Stimulated activated CD8-positive, alpha-beta memory T cell treated with anti-CD3 and anti-CD28 coated beads, Interleukin-4, amount 100 ng/mL, for 1 hour (primary cell): Measurements from ENCODE around the gene JARID2.

Source experiments
- DNase-seq, 2 donors: peaks; one replicate each; pipeline ENCODE4 v3.0.0-alpha.2; 2020; ENCODE audit warnings: low read depth in 2 of 2, low spot score in 1 of 2

The JARID2 gene

DNA sequence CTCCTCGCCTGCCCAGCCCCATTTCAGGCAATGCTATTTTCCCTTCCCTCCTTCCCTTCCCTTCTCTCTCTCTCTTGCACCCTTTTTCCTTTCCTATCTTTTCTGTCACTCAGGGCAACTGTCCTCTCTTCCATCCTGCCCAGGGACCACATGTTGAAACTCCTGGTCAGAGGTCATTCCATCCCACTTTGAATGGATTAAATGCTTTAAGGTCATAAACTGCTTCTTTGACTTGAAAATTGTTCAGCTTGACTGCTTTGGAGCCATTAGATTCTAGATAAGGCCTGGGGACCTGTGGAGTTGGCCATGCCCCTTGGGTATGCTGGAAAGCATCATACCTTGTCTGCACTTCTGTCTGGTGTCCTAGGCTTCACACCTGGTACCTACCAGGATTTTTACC is 310.8 kb downstream of the JARID2 start:
- no peak for DNase-seq

DNA sequence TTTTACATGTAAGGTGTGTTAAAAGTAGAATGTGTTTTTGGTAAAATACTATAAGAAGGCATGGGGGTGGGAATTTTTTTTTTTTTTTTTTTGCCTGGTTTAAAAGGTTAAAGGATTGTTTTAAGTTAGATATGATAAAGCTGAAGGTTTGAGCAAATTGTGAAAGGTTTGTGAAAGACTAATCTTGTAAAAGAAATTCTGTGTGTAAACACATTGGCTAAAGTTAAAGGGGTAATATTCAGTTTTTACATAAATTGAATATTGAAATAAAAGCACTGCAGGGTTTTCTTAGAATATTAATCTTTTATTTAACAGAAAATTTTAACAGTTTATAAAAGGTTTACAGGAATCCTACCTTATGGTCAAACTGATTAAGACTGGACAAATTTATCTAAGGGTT is 311.3 kb downstream of the JARID2 start:
- no peak for DNase-seq

DNA sequence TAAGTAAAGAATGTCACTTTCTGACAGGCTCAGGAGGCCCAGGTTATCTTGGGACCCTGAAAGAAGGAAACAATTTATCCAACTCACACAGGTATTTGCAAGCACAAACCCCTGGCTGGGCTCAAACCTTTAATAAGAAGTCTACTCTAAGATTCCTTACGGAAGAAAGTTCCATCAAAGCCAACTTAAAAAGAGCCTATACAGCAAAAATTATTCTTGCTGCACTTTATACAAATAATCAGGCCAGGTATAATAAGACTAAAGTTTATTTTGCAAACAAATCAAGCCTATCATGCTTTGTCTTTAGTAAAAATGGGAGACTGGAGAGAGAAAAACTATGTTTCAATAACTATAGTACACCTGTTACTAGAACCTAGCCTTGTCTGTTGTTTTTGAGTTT is 314.8 kb downstream of the JARID2 start:
- DNase-seq = no peak

DNA sequence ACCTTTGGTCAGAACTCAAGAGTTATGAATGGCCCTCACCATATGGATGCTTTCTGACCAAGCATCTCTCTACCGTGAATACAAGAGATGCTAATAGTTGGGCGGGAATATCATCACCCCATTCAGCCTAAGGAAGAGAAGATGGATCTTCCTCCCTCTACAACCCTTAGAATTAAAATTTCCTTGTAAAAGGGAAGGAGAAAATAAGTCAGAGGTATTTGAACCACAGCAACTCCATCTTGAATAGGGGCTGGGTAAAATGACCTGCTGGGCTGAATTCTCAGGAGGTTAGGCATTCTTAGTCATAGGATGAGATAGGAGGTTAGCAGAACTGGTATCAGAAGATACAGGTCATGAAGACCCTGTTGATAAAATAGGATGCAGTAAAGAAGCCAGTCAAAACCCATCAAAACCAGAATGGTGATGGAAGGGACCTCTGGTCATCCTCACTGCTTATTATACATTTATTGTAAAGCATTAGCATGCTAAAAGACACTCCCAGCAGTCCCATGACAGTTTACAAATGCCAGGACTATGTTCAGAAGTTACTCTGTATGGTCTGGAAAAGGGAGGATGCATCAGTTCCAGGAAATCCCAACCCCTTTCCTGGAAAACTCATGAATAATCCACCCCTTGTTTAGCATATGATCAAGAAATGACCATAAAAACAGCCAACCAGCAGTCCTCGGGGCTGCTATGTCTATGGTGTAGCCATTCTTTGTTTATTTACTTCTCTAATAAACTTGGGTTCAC is 315.8 kb downstream of the JARID2 start:
- DNase-seq = no peak

DNA sequence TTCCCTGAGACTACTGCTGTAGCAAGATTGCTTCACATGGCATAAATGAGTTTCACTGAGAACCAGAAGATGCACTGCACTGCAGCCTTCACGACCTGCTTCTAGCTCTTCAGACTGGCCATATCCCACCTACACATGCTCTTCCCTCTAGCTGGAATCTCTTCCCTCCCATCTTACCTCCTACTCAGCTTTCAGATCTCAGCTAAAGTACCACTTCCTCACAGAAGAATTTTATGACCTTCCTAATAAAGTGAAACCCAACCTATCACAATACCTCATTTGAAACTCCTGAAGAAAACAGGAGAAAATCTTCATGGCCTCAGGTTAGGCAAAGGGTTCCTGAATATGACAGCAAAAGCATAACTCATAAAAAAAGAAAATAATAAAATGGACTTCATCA is 317.1 kb downstream of the JARID2 start:
- no peak for DNase-seq

DNA sequence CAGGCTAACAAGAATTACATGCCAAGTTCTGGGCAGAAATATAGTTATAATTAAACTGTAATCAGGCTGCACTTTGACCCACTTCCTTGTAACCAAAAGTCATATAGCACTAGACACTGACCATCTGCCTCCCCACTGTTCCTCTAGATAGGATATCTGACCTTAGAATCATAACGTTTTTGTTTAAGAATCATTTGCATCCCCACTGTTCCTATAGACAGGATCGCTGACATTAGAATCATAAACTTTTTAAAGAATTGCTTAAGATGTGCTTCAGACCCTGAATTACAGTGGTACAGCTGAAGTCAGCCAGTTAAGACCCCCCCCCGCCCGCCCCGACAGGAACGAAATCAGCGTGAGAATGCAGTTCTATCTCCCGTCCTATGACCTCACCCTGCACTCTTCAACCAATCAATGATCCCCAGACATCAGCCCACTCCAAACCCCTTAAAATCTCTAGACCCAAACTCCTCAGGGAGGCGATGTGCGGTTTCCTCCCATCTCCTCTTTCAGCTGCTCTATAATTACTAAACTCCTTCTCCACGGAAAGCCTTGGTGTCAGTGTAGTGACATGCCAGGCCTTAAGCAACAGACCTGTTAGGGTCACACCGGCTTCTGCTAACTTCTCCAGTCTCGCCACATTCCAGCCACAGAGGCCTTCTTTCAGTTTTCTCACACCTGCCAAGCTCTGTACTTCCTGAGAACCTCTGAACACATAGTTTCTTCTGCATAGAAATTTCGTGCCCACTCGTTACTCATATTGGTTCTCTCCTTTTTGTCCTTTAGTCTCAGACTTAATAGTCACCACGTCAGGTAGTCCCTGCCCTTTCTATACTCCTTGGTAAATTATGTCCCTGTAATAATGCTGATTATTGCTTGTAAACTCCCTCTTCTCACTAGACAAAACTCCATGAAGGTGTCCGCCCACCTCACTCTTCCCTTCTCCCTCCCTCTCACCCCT is 323.4 kb downstream of the JARID2 start:
- no peak for DNase-seq

DNA sequence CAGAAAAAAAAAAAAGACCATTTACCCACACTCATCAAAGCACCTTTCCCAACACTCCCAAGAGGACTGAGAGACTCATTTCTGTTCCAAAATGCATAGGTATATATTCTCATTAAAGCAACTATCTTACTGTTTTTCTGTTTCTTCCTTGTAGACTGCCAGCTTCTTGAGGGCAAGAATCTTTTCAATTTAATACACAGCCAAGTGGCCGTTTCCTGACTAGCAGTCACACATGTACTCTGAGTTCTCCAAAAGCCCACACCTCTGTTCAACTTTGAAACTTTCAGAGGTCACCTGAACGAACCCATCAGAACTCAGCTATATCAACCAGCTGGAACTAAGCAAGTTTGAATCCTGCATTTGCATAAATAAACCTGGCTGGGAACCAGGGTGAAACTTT is 324.3 kb downstream of the JARID2 start:
- DNase-seq = no peak
